Activated CD8-positive, alpha-beta memory T cell treated with anti-CD3 and anti-CD28 coated beads, Interleukin-2, amount 50 U/mL, for 48 hours (primary cell): ENCODE results near the gene IKZF4.
"Not testable (repeated sequence)": the region's sequence is repeated elsewhere in the genome, so short reads cannot be mapped to it uniquely, and the experiment has no call there.

Experiments used
- DNase-seq: peaks from one replicate; pipeline ENCODE4 v3.0.0-alpha.2; 2020

IKZF4 gene

GRCh38 chr12:56041552-56042429 is 20.9 kb downstream of the IKZF4 start, which contains the start of gene RPS26:
RPS26 (plus strand) TSS chr12:56041918; CDS start chr12:56042167, 249 bp downstream.
- peak; percentile 91 for DNase-seq

GRCh38 chr12:56042430-56042813 is 21.6 kb downstream of the IKZF4 start:
- DNase-seq: peak; percentile 61

GRCh38 chr12:56042843-56043242 is 22.0 kb downstream of the IKZF4 start:
- no peak for DNase-seq

DNA sequence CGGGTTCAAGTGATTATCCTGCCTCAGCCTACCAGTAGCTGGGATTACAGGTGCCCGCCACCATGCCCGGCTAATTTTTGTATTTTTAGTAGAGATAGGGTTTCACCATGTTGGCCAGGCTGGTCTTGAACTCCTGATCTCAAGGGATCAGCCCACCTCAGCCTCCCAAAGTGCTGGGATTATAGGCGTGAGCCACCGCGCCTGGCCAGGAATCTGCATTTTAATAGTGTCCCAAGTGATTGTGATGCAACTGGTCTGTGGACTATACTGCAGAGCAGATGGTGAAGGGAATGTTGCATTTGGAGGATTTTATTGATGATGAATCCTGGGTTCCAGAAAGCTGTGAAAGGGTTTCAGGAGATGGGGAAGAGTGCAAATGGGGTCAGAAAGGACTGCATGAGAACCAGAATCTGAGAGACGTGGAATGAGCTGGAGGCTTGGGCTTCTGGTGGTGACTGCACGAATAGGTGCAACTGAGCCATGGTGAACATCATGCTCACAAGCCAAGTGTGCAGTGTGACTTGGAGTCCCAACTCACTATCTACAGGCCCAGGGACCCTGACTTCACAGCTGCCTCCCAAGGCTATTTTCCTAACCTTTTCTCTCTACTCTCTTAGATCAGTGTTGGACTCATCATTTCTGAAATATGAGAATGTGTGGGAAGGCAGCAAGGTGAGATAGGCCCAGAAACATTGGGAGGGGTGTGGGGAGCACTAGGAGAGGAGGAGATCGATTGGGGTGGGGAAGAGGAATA is 25.4 kb downstream of the IKZF4 start:
- no peak for DNase-seq

- no peak for DNase-seq
These were observed 32.6 kb downstream of the IKZF4 start for GRCh38 chr12:56053407-56053893.

- DNase-seq: not testable (repeated sequence)
These were observed 39.1 kb downstream of the IKZF4 start for GRCh38 chr12:56059964-56060363.

- no peak for DNase-seq
These were observed 41.1 kb downstream of the IKZF4 start for GRCh38 chr12:56061982-56062381.

- DNase-seq: no peak
These were observed 42.2 kb downstream of the IKZF4 start for GRCh38 chr12:56062996-56063395.

DNA sequence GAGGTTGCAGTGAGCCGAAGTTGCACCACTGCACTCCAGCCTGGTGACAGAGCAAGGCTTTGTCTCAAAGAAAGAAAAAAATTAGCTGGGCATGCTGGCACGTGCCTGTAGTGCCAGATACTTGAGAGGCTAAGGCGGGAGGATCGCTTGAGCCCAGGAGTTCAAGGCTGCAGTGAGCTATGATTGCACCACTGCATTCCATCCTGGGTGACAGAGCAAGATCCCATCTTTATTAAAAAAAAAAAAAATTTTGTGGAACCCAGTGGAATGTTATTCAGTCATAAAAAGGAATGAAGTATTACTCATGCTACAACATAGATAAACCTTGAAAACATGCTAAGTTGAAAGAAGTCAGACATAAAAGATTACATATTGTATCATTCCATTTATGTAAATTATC is 50.8 kb downstream of the IKZF4 start:
- no peak for DNase-seq

GRCh38 chr12:56074396-56074795 is 53.6 kb downstream of the IKZF4 start:
- no peak for DNase-seq

GRCh38 chr12:56077966-56078365 is 57.1 kb downstream of the IKZF4 start:
- DNase-seq: not testable (repeated sequence)

- DNase-seq: no peak
These were observed 57.6 kb downstream of the IKZF4 start for GRCh38 chr12:56078427-56078826.

DNA sequence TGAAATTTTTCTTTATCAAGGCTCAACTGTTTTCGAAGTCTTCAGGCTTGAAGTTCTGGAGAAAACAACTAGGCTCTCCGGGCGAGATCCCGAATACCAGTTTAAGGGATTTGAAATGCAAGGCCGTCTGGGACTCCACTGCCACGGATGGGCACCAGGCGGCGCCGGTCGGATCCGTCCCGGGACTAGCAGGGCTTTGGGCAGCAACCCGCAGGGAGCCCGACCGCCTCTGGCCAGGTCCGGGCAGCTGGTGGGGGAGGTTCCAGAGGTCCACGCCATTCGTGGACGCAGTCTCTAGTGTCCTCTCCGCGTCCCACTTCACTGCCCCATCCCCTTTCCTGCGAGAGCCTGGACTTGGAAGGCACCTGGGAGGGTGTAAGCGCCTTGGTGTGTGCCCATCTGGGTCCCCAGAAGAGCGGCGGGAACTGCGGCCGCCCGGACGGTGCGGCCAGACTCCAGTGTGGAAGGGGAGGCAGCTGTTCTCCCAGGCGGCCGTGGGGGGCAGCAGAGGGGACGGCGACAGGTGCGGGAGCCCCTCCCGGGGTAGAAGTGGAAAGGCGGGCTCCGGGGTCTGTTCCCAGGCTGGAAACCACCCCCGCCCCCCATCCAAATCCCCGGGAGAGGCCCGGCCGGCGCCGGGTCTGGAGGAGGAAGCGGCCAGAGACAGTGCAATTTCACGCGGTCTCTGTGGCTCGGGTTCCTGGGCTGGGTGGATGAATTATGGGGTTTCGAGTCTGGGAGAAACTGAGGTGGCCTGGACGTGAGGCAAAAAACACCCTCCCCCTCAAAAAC is 58.3 kb downstream of the IKZF4 start:
- peak; percentile 78 for DNase-seq

DNA sequence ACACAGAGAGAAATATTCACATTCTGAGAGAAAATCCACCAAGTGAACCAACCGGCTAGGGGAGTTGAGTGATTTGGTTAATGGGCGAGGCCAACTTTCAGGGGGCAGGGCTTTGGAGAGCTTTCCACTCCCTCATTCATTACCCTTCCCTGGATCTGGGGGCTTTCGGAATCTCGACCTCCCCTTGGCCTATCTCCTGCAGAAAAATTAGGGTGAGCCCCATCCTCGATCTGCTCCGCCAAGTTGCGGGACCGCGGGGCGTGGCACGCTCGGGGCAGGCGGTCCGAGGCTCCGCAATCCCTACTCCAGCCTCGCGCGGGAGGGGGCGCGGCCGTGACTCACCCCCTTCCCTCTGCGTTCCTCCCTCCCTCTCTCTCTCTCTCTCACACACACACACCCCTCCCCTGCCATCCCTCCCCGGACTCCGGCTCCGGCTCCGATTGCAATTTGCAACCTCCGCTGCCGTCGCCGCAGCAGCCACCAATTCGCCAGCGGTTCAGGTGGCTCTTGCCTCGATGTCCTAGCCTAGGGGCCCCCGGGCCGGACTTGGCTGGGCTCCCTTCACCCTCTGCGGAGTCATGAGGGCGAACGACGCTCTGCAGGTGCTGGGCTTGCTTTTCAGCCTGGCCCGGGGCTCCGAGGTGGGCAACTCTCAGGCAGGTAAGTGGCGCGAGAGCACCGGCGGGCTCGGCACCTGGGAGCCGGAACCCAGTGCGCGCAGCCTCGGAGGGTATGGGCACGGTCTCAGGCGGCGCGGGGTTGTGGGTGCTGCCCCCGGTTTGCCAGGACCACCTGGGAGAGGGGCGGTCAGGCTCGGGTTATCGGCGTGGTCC is 59.1 kb downstream of the IKZF4 start, which contains the start of gene ERBB3:
Gene ERBB3, plus strand, starts transcription at position 443 of the 833 bp plus-strand sequence. Its CDS starts 136 bp downstream, at position 579.
- peak; percentile 79 for DNase-seq

GRCh38 chr12:56080556-56081138 is 59.8 kb downstream of the IKZF4 start:
- DNase-seq: no peak

- no peak for DNase-seq
These were observed 60.8 kb downstream of the IKZF4 start for GRCh38 chr12:56081393-56082347.

GRCh38 chr12:56082382-56082781 is 61.5 kb downstream of the IKZF4 start:
- DNase-seq: no peak

- DNase-seq: no peak
These were observed 62.1 kb downstream of the IKZF4 start for GRCh38 chr12:56082967-56083366.

- no peak for DNase-seq
These were observed 64.2 kb downstream of the IKZF4 start for GRCh38 chr12:56084958-56085543.

- no peak for DNase-seq
These were observed 65.3 kb downstream of the IKZF4 start for GRCh38 chr12:56086096-56086495.
